HG02981 (cell line): ENCODE data around the gene FAM131C.
"Not testable (repeated sequence)": the region's sequence is repeated elsewhere in the genome, so short reads cannot be mapped to it uniquely, and the experiment has no call there.

Experiments
- ATAC-seq: cut with Tn5 transposase; IDR thresholded peaks from one replicate; pipeline ENCODE4 v1.9.1; 2021; ENCODE audit warnings: mild to moderate bottlenecking, moderate library complexity; ENCODE audit not compliant: unreplicated experiment

Gene FAM131C

GRCh38 chr1:16107039-16107438 is 33.6 kb upstream of the FAM131C start:
- ATAC-seq, result not testable (repeated sequence)

GRCh38 chr1:16101623-16102022 is 28.2 kb upstream of the FAM131C start:
- no peak for ATAC-seq

DNA sequence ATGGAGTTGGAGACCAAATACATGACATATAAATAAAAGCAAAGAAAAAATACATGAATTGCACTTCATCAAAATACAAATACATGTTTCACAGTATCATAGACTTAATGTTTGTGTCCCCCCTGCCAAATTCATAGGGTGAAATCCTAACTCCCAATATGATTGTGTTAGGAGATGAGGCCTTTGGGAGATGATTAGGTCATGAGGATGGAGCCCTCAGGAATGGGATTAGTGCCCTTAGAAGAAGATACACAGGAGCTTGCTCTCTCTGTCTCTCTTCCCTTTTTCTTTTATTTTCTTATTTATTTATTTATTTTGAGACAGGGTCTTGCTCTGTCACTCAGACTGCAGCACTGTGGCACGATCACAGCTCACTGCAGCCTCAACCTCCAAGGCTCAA is 26.0 kb upstream of the FAM131C start:
- ATAC-seq, result no peak

DNA sequence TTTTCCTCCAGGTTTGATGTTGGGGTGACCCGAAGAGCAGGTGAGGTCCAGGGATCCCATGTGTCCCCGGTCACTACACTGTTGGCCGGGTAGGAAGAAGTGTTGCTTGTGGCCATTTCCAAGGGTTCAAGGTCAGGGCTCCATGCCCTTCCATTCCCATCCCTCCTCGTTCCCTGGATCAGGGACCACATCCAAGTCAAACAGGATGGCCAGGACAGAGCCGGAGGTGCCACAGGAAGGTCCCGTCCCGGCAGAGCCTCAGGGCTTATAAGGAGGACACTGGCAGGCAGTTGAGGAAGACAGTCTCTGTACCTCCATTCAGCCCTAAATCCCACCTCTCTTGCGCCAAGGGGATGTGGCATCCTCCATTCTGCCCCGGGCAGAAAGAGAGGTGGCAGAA is 22.0 kb upstream of the FAM131C start:
- no peak for ATAC-seq

DNA sequence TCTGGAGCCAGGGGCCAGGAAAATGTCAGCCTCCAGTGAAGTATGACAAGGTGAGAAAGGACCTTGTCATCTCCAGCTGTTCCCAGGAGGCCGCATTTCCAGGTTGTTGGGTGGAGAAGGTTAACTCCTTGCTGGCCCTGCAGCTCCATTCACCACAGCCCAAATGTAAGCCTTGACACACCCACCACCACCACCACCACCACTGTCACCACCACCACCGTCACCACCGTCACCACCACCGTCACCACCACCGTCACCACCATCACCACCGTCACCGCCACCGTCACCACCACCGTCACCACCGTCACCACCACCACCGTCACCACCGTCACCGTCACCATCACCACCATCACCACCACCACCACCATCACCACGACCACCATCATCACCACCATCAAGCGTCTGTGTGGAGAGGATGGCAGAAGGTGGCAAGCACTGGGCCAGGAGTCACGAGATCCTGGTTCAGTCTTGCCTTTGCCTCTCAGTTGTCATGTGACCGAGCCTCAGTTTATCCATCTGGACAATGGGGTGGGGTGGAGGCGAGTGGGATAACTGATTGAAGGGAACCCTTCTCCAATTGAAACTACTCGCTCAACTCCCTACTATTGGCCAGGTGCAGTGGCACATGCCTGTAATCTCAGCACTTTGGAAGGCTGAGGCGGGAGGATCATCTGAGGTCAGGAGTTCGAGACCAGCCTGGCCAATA is 21.2 kb upstream of the FAM131C start:
- no peak for ATAC-seq

GRCh38 chr1:16093611-16094010 is 20.2 kb upstream of the FAM131C start:
- ATAC-seq, result no peak

DNA sequence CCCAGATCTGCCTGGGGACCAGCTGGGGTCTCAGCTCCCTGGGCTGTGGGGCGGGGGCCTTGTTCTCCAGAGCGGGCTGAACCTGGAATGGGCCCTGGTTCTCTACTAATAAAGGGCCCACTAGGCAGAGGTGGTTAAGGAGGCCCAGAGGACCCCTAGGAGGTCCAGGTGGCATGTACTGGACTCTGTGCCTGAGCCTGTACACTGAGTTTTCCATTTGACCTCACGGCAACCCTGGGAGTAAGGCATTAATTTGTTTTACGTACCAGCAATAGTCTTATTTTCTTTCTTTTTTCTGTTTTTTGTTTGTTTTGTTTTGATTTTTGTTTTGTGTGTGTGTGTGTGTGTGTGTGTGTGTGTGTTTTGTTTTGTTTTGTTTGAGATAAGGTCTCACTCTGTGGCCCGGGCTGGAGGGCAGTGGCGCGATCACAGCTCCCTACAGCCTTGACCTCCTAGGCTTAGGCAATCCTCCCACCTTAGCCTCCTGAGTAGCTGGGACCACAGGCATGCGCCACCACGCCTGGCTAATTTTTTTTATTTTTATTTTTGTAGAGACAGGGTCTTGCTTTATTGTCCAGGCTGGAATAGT is 19.6 kb upstream of the FAM131C start:
- no peak for ATAC-seq

GRCh38 chr1:16092097-16092922 is 18.9 kb upstream of the FAM131C start:
- ATAC-seq, result no peak

GRCh38 chr1:16091296-16091695 is 17.8 kb upstream of the FAM131C start:
- ATAC-seq, result no peak

DNA sequence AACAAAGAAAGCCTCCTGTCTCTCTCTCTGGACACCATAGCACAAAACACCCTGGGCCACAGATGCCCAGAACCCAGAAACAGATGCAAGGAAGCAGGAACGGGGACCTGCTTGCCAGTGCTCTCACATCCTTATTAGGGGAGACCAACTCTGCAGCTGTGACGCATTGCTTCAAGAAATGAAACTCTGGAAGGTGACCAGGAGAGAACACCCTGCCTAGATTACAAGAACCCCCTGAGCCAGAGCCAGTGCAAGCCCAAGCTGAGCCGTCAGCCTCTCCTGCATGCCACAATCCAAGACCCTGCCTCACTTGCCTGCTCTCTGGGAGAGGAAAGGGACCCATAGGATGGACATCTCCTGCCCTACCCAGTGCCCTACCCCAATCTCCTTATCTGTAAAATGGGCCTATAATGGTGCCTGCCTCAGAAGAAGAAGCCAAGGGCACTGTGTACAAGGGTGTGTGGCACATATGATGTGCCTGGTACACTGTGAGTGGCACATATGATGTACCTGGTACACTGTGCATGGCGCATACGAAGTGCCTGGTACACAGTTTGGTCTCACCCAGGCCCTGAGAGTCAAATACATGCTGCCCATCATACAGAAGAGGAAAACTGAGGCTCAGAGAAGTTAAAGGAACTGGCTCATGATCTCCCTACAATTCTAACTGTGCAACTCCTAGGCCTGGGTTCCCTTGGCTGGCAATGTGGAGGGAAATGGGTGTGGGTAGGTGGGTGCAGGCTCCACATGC is 16.8 kb upstream of the FAM131C start:
- no peak for ATAC-seq

GRCh38 chr1:16088996-16089395 is 15.5 kb upstream of the FAM131C start:
- ATAC-seq, result no peak

DNA sequence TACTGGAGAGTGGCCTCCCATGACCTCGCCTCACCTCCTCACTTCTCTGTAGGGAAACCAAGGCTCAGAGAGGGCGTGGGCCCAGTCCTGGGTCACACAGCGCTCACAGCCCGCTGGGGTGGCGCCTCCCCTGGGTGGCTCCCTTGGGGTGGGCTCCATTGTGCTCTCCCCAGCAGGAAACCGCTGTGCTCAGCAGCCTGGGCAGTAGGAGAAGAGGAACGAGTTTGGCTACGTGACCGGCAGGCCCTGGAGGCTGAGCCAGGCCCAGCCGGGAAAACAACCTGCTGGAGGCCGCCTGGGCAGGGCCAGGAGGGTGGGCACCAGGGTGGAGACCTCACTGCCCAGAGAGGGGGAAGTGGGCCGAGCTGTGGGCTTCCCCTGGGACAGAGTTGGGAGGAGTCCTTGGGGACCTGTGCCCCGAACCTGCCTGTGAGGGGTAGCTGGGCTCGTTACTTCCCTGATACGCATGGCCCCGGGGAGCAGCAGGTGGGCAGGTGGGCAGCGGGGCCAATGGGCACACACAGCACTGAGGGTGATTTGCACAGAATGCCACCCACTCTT is 15.0 kb upstream of the FAM131C start:
- no peak for ATAC-seq

- ATAC-seq, result no peak
Measured at GRCh38 chr1:16087733-16088132, 14.3 kb upstream of the FAM131C start.

DNA sequence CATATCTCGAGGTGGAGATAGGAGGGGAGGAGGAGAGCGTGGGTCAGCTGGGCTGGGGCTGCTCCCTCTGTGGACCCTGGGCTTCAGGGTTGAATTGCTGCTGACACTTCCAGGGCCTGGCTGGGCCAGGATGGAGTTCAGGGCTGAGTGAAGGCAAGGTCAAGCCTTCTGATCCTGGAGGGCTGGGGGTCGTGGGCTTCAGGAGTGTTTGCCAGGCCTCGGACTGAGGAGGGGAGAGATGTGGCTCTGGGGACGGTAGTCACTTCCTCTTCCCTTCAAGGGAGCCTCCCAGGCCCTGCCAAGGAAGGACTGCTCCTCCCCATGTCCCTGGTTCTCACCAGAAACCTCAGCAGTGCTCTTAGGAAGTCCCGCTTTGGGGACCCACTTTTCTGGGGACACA is 12.1 kb upstream of the FAM131C start:
- no peak for ATAC-seq

DNA sequence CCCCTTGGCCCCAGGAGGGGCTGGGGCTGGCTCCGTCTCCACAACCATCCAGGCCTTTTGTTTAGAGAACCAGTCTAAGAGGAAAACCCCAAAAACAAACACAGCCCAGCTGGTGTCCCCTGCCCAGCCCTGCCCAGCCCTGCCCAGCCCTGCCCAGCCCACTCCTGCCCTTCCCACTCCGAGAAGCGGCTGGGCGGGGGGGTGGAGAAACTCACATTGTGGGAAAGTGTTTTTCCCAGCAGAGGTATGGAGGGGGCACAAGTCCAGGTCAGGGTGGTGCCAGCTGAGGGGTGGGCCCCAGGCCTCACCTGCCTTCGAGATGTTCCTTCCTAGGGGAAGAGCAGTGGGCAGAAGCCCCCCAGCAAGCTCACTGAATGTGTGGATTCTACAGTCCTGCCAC is 10.0 kb upstream of the FAM131C start:
- ATAC-seq, result no peak

GRCh38 chr1:16082283-16083038 is 9.0 kb upstream of the FAM131C start:
- ATAC-seq, result no peak

DNA sequence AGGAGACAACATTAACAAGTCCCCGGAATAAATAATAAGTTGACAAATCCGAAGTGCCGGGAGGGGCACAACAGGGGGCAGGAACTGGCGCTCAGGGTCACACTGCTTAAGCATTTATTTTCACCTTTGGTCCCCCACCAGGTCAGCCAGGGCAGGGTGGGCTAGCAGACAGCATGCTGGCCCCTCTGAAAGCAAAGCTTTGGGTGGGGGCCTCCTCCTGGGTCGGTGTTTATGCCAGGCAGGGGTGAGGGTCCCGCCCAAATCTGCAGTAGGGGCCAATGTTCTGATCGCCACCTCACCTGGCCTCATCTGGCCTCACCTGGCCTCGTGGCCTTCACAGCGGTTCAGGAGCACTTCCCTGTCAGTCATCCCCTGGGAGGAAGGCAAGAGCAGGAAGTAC is 8.2 kb upstream of the FAM131C start:
- no peak for ATAC-seq

DNA sequence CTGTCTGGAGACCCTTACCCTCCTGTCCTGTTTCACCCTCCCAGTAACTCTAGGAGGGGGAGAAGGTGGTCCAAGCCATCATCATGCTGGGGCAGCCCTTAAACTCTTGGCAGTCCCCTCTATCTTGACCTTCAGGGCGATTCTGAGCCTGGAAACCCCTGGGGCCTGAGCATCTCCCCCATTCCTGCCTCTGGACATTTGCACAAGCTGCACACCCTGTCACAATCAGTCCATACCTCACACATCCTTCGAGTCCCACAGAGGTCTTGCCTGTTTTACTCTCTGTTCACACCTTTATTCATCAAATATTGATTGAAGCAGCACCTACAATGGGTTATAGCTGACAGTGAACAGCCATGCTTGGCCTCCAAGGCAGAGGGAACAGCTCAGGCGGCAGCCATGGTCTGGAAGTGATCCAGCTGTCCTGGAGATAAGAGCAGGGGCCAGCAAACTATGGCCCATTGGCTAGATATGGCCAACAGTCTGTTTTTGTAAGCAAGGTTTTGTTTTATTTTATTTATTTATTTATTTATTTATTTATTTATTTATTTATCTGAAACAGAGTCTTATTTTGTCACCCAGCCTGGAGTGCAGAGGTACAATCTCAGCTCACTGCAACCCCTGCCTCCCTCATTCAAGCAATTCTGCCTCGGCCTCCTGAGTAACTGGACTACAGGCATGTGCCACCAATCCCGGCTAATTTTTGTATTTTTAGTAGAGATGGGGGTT is 7.1 kb upstream of the FAM131C start:
- ATAC-seq, result no peak

- ATAC-seq, result no peak
Measured at GRCh38 chr1:16078925-16079656, 5.6 kb upstream of the FAM131C start.
